Activated CD4-positive, alpha-beta T cell treated with anti-CD3 and anti-CD28 coated beads, Interleukin-2, amount 10 ng/mL, durations not matched to agents 7 days and 5 days (primary cell): ENCODE data around the gene DENND5B. TPM values are rescaled to one million over a fixed set of nuclear protein-coding genes. Genes with fewer than 3 reads are reported as not detected.

ENCODE experiments used
- CTCF ChIA-PET: fragments of 350-600 bp; sonication (Branson Sonifier 250); formaldehyde crosslinking; loops from one replicate; lab custom pipeline; 2021; ENCODE audit warnings: antibody characterized with exemption; lab: Charles Lee
- POLR2A ChIA-PET: fragments of 350-600 bp; sonication (Branson Sonifier 250); formaldehyde crosslinking; loops from one replicate; lab custom pipeline; 2021; ENCODE audit warnings: antibody characterized with exemption; lab: Charles Lee
- DNase-seq: peaks from one replicate; pipeline ENCODE4 v3.0.0-alpha.2; 2020
- H3K27ac Mint-ChIP-seq: one replicate; pipeline ENCODE4 v1.8.0; 2021; ENCODE audit warnings: mild to moderate bottlenecking, moderate library complexity, mixed read lengths
- H3K27me3 Mint-ChIP-seq: one replicate; pipeline ENCODE4 v1.8.0; 2021; ENCODE audit warnings: mixed read lengths
- H3K36me3 Mint-ChIP-seq: one replicate; pipeline ENCODE4 v1.8.0; 2021; ENCODE audit warnings: low read depth, mixed read lengths
- H3K4me1 Mint-ChIP-seq: one replicate; pipeline ENCODE4 v1.8.0; 2021; ENCODE audit warnings: mixed read lengths
- H3K4me3 Mint-ChIP-seq: one replicate; pipeline ENCODE4 v1.8.0; 2021; ENCODE audit warnings: mild to moderate bottlenecking, moderate library complexity, mixed read lengths
- H3K9me3 Mint-ChIP-seq: one replicate; pipeline ENCODE4 v1.8.0; 2021; ENCODE audit warnings: mixed read lengths
- total RNA-seq, 2 experiments: library from RNA; stranded (reverse); gene quantifications; one replicate each; pipeline ENCODE4 v1.2.3, GENCODE V29; 2021

The DENND5B gene
- total RNA-seq, 2 experiments from 2014 or later, result 0.15 to 0.20 TPM

- no peaks in the 10 kb centered on the region for H3K36me3 Mint-ChIP-seq
- no peaks in the 10 kb centered on the region for H3K9me3 Mint-ChIP-seq
- no peaks in the 10 kb centered on the region for H3K4me1 Mint-ChIP-seq
- DNase-seq, result no peak
- POLR2A ChIA-PET, result no interaction called here
- no peak overlapping the region for H3K27ac Mint-ChIP-seq
- no peak overlapping the region for H3K4me3 Mint-ChIP-seq
- H3K27me3 Mint-ChIP-seq, result no peaks in the 10 kb centered on the region
- CTCF ChIA-PET, result interaction anchor here (1.2 kb wide), 1 partner anchor 11 kb away, joined by 4 read pairs; no protein-coding TSS in a partner anchor
Measured at GRCh38 chr12:31465002-31465401, 125.9 kb downstream of the DENND5B start.

DNA sequence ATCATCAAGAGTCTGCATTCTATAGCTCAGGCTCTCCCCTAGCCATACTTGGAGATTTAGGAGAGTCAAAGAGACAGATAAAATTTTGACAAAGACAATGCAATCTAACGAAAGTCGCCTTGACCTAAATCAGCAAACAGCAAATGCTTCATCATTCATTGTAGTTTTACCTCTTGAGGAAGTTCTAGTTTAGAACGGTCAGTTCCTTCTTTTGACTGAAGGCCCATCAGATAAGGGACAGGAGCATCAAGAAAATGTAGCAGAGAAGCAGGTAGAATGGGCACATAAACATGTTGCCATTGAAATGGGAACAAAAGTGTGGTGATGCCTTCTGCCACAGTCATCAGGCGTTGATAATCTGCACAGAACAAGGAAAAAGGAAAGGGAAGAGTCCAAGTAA is 130.9 kb downstream of the DENND5B start:
- Mint-ChIP-seq H3K36me3 (no peaks in the 10 kb centered on the region), H3K27me3 (no peaks in the 10 kb centered on the region), H3K27ac (no peak overlapping the region), H3K9me3 (no peaks in the 10 kb centered on the region), H3K4me1 (no peaks in the 10 kb centered on the region), H3K4me3 (no peak overlapping the region)
- ChIA-PET POLR2A (no interaction called here), CTCF (no interaction called here)
- DNase-seq, result no peak

GRCh38 chr12:31456562-31456961 is 134.4 kb downstream of the DENND5B start:
- Mint-ChIP-seq H3K4me1 (no peaks in the 10 kb centered on the region), H3K4me3 (no peak overlapping the region), H3K27me3 (no peaks in the 10 kb centered on the region), H3K27ac (no peak overlapping the region), H3K9me3 (no peaks in the 10 kb centered on the region), H3K36me3 (no peaks in the 10 kb centered on the region)
- DNase-seq, result no peak
- ChIA-PET CTCF (interaction anchor here (0.9 kb wide), 1 partner anchor 12 kb away, joined by 5 read pairs; no protein-coding TSS in a partner anchor), POLR2A (no interaction called here)

- ChIA-PET POLR2A (no interaction called here), CTCF (interaction anchor here (1.0 kb wide), 1 partner anchor 77 kb away, joined by 3 read pairs; no protein-coding TSS in a partner anchor)
- H3K4me3 Mint-ChIP-seq, result no peak overlapping the region
- no peak overlapping the region for H3K27ac Mint-ChIP-seq
- H3K4me1 Mint-ChIP-seq, result no peaks in the 10 kb centered on the region
- H3K36me3 Mint-ChIP-seq, result no peaks in the 10 kb centered on the region
- H3K27me3 Mint-ChIP-seq, result no peaks in the 10 kb centered on the region
- DNase-seq, result no peak
- no peaks in the 10 kb centered on the region for H3K9me3 Mint-ChIP-seq
Measured at GRCh38 chr12:31444736-31445135, 146.2 kb downstream of the DENND5B start.

GRCh38 chr12:31440586-31440985 is 150.3 kb downstream of the DENND5B start:
- CTCF ChIA-PET, result interaction anchor here (0.6 kb wide), 2 partner anchors 92 to 992 kb away, joined by 3 to 4 read pairs; no protein-coding TSS in a partner anchor

GRCh38 chr12:31440134-31440533 is 150.8 kb downstream of the DENND5B start:
- ChIA-PET CTCF (interaction anchor here (0.6 kb wide), 1 partner anchor 92 kb away, joined by 3 read pairs; no protein-coding TSS in a partner anchor), POLR2A (no interaction called here)
- H3K27me3 Mint-ChIP-seq, result peaks cover 1% of the 10 kb centered on the region
- H3K4me1 Mint-ChIP-seq, result no peaks in the 10 kb centered on the region
- no peak overlapping the region for H3K27ac Mint-ChIP-seq
- H3K9me3 Mint-ChIP-seq, result no peaks in the 10 kb centered on the region
- H3K36me3 Mint-ChIP-seq, result no peaks in the 10 kb centered on the region
- no peak for DNase-seq
- H3K4me3 Mint-ChIP-seq, result no peak overlapping the region

More at GRCh38 chr12:31440586-31440985, 150.3 kb downstream of the DENND5B start:
- Mint-ChIP-seq H3K4me3 (no peak overlapping the region), H3K27me3 (no peaks in the 10 kb centered on the region), H3K27ac (no peak overlapping the region), H3K9me3 (no peaks in the 10 kb centered on the region), H3K36me3 (no peaks in the 10 kb centered on the region), H3K4me1 (no peaks in the 10 kb centered on the region)
- POLR2A ChIA-PET, result no interaction called here
- no peak for DNase-seq

GRCh38 chr12:31431721-31432240 is 159.2 kb downstream of the DENND5B start:
- ChIA-PET CTCF (no interaction called here), POLR2A (no interaction called here)
- Mint-ChIP-seq H3K27me3 (peaks cover 12% of the 10 kb centered on the region), H3K27ac (no peak overlapping the region), H3K36me3 (no peaks in the 10 kb centered on the region), H3K4me3 (no peak overlapping the region), H3K4me1 (no peaks in the 10 kb centered on the region), H3K9me3 (no peaks in the 10 kb centered on the region)
- DNase-seq, result no peak

- POLR2A ChIA-PET, result no interaction called here
- Mint-ChIP-seq H3K4me1 (no peaks in the 10 kb centered on the region), H3K27ac (no peak overlapping the region), H3K36me3 (no peaks in the 10 kb centered on the region), H3K4me3 (no peak overlapping the region), H3K9me3 (no peaks in the 10 kb centered on the region), H3K27me3 (peaks cover 9% of the 10 kb centered on the region)
- CTCF ChIA-PET, result no interaction called here
- no peak for DNase-seq
Measured at GRCh38 chr12:31423405-31423804, 167.5 kb downstream of the DENND5B start.

DNA sequence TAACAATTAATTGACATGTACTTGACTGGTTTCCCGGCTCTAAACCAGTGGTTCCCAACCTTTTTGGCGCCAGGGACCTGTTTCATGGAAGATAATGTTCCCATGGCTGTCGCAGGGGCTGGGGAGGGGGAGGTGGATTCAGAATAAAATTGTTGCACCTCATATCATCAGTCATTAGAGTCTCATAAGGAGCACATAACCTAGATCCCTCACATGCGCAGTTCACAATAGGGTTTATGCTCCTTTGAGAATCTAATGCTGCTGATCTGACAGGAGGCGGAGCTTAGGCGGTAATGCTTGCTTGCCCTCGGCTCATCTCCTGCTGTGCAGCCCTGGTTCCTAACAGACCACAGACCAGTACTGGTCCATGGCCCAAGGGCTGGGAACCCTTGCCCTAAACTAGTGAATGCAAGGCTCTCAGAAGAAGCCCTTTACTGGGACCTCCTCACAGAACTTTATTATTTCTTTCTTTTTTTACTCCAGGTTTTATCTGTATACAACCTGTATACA is 178.6 kb downstream of the DENND5B start:
- H3K36me3 Mint-ChIP-seq, result no peaks in the 10 kb centered on the region
- ChIA-PET POLR2A (no interaction called here), CTCF (interaction anchor here (0.6 kb wide), 1 partner anchor 1260 kb away, joined by 4 read pairs; no protein-coding TSS in a partner anchor)
- no peak for DNase-seq
- no peak overlapping the region for H3K4me3 Mint-ChIP-seq
- no peak overlapping the region for H3K27ac Mint-ChIP-seq
- no peaks in the 10 kb centered on the region for H3K9me3 Mint-ChIP-seq
- H3K4me1 Mint-ChIP-seq, result no peaks in the 10 kb centered on the region
- no peaks in the 10 kb centered on the region for H3K27me3 Mint-ChIP-seq

DNA sequence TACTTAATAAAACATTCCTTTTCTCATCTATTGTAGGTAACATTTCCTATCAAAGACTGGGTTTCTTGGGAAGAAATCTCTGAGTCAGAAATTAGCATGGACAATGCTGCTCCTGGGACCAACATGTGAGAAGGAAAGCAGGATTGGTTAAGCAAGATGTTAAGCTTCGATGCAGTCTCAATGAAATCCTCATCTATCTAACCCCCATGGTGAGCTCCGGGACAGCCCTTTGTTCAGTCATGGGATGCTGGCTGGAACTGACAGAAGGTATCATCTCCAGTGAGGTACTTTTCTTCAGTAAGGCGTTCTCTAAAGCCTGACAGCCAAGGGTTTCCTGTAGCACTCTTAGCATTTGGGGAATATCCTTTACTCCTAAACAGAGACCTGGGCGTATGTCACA is 182.2 kb downstream of the DENND5B start:
- no peak overlapping the region for H3K27ac Mint-ChIP-seq
- peaks cover 4% of the 10 kb centered on the region for H3K4me1 Mint-ChIP-seq
- H3K36me3 Mint-ChIP-seq, result no peaks in the 10 kb centered on the region
- no peaks in the 10 kb centered on the region for H3K27me3 Mint-ChIP-seq
- no peak for DNase-seq
- ChIA-PET CTCF (no interaction called here), POLR2A (no interaction called here)
- no peak overlapping the region for H3K4me3 Mint-ChIP-seq
- no peaks in the 10 kb centered on the region for H3K9me3 Mint-ChIP-seq

GRCh38 chr12:31407562-31407961 is 183.4 kb downstream of the DENND5B start:
- Mint-ChIP-seq H3K36me3 (no peaks in the 10 kb centered on the region), H3K4me1 (peaks cover 7% of the 10 kb centered on the region), H3K9me3 (no peaks in the 10 kb centered on the region), H3K27me3 (no peaks in the 10 kb centered on the region), H3K27ac (no peak overlapping the region), H3K4me3 (no peak overlapping the region)
- no peak for DNase-seq
- POLR2A ChIA-PET, result no interaction called here
- CTCF ChIA-PET, result no interaction called here

DNA sequence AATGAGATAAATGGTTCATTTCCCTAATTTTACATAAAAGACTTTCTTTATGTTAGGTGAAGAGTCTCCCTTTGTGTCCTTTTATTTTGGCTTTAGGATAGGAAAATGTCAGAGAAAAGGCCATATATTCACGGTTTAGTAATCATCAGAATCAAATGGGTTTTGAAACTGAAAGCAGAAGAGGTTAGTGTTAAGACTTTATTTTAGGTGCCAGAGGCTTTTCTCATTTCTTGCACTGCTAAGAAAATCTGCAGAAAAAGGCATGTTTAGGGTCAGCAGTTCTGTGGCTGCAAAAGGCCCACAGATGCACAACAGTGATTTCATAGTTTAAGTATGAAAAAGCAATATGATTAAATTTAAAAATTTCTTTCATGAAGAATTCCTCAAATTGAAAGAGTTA is 184.6 kb downstream of the DENND5B start:
- ChIA-PET CTCF (interaction anchor here (0.7 to 1.6 kb wide), 2 partner anchors 230 to 1452 kb away, joined by 3 read pairs; no protein-coding TSS in a partner anchor), POLR2A (no interaction called here)
- Mint-ChIP-seq H3K4me1 (peaks cover 7% of the 10 kb centered on the region), H3K36me3 (no peaks in the 10 kb centered on the region), H3K27me3 (no peaks in the 10 kb centered on the region), H3K27ac (no peak overlapping the region), H3K9me3 (no peaks in the 10 kb centered on the region), H3K4me3 (no peak overlapping the region)
- DNase-seq, result no peak

DNA sequence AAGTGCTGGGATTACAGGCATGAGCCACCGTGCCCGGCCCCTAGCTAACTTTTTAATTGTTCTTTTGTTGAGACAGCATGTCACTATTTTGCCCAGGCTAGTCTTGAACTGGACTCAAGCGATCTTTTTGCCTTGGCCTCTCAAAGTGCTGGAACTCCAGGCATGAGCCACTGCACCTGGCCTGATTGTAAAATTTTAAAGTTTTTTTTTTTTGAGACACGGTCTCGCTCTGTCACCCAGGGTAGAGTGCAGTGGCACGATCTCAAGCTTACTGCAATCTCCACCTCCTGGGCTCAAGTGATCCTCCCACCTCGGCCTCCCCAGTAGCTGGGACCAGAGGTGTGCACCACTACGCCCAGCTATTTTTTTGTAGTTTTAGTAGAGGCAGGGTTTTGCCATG is 185.9 kb downstream of the DENND5B start:
- H3K4me1 Mint-ChIP-seq, result peaks cover 7% of the 10 kb centered on the region
- no peak overlapping the region for H3K4me3 Mint-ChIP-seq
- CTCF ChIA-PET, result interaction anchor here (0.5 to 0.7 kb wide), 3 partner anchors 9 to 199 kb away, joined by 3 to 6 read pairs (median 4); no protein-coding TSS in a partner anchor
- H3K27me3 Mint-ChIP-seq, result no peaks in the 10 kb centered on the region
- H3K9me3 Mint-ChIP-seq, result no peaks in the 10 kb centered on the region
- POLR2A ChIA-PET, result interaction anchor here (0.5 kb wide), 1 partner anchor 18 kb away, joined by 3 read pairs; no protein-coding TSS in a partner anchor
- no peaks in the 10 kb centered on the region for H3K36me3 Mint-ChIP-seq
- H3K27ac Mint-ChIP-seq, result no peak overlapping the region
- DNase-seq, result no peak
